MM.1S (cell line): ENCODE measurements around the gene TNF.
A peak's percentile ranks its signal among the peaks of the same experiment; 100 is the strongest.

Source experiments
- DNase-seq: peaks from one replicate; pipeline ENCODE4 v3.0.0-alpha.2; 2015
- H2AFZ ChIP-seq: fragments of 300-600 bp; sonication (generic); 2 replicates; pipeline ENCODE4 v1.6.0; 2016; ENCODE audit warnings: antibody characterized with exemption, low read length
- H3F3A ChIP-seq: fragments of 300-600 bp; sonication (generic); 2 replicates; pipeline ENCODE4 v1.6.1; 2016; ENCODE audit warnings: mild to moderate bottlenecking, antibody characterized with exemption, low read length, moderate library complexity, mixed read lengths; ENCODE audit not compliant: insufficient read depth
- H3K27ac ChIP-seq: fragments of 300-600 bp; sonication (generic); 2 replicates; pipeline ENCODE4 v1.5.1; 2016; ENCODE audit warnings: mild to moderate bottlenecking, low read length
- H3K27me3 ChIP-seq: fragments of 300-600 bp; sonication (generic); replicated peaks from 2 replicates; pipeline ENCODE4 v1.6.0; 2016; ENCODE audit warnings: low read length; ENCODE audit not compliant: insufficient read depth
- H3K36me3 ChIP-seq: fragments of 300-600 bp; sonication (generic); replicated peaks from 2 replicates; pipeline ENCODE4 v1.6.1; 2016; ENCODE audit warnings: mild to moderate bottlenecking, low read length, mixed read lengths; ENCODE audit not compliant: insufficient read depth
- H3K4me1 ChIP-seq: fragments of 300-600 bp; sonication (generic); 2 replicates; pipeline ENCODE4 v1.6.1; 2016; ENCODE audit warnings: low read length, mixed read lengths
- H3K4me2 ChIP-seq: fragments of 300-600 bp; sonication (generic); 2 replicates; pipeline ENCODE4 v1.6.0; 2016; ENCODE audit warnings: low read depth, low read length
- H3K4me3 ChIP-seq: fragments of 300-600 bp; sonication (generic); 2 replicates; pipeline ENCODE4 v1.5.1; 2016; ENCODE audit warnings: low read length, mixed read lengths
- H3K79me2 ChIP-seq: fragments of 300-600 bp; sonication (generic); 2 replicates; pipeline ENCODE4 v1.6.1; 2016; ENCODE audit warnings: mixed run types, low read length, mixed read lengths
- H3K9ac ChIP-seq: fragments of 300-600 bp; sonication (generic); 2 replicates; pipeline ENCODE4 v1.6.1; 2016; ENCODE audit warnings: low read length, mixed read lengths
- H3K9me2 ChIP-seq: fragments of 300-600 bp; sonication (generic); replicated peaks from 2 replicates; pipeline ENCODE4 v1.6.1; 2016; ENCODE audit warnings: mild to moderate bottlenecking, low read length, mixed read lengths; ENCODE audit not compliant: insufficient read depth
- H3K9me3 ChIP-seq: fragments of 300-600 bp; sonication (generic); replicated peaks from 2 replicates; pipeline ENCODE4 v1.6.1; 2016; ENCODE audit warnings: mild to moderate bottlenecking, low read length, mixed read lengths; ENCODE audit not compliant: insufficient read depth
- H4K20me1 ChIP-seq: fragments of 300-600 bp; sonication (generic); 2 replicates; pipeline ENCODE4 v1.6.1; 2016; ENCODE audit warnings: mild to moderate bottlenecking, low read length, moderate library complexity, mixed read lengths; ENCODE audit not compliant: insufficient read depth
- EZH2 ChIP-seq: fragments of 300-600 bp; sonication (generic); optimal IDR thresholded peaks from 2 replicates; pipeline ENCODE3; 2017; ENCODE audit warnings: low read depth, mild to moderate bottlenecking, antibody characterized with exemption, low read length, mixed read lengths
- EZH2phosphoT487 ChIP-seq: fragments of 300-600 bp; sonication (generic); IDR thresholded peaks from 2 replicates; pipeline ENCODE4 v1.6.1; 2018; ENCODE audit warnings: antibody characterized with exemption, low read length
- TF ChIP-seq, protein P1 (sequence below): fragments of 300-600 bp; sonication (generic); IDR thresholded peaks from 2 replicates; pipeline ENCODE4 v1.5.1; 2016; ENCODE audit warnings: antibody characterized with exemption, low read length, mixed read lengths

TNF gene

DNA sequence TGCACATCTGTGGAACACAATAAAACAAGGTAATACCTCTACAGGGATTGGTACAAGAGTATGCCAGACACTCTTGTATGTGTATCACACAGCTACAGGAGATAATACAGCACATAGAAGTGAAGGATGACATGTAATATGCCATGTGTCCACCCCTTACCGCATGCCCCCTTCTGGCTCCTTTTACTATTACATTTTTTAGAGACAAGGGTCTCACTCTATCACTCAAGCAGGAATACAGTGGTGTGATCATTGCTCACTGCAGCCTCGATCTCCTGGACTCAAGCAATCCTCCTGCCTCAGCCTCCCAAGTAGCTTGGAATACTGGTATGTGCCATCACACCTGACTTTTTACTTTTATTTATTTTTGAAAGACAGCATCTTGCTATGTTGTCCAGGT is 21.6 kb downstream of the TNF start:
- H3K27ac ChIP-seq: no peak overlapping the region
- no peak overlapping the region for H3K4me3 ChIP-seq
- H3K36me3 ChIP-seq: no peaks in the 10 kb centered on the region
- DNase-seq: peak; percentile 30
- no peaks in the 10 kb centered on the region for H4K20me1 ChIP-seq
- no peaks in the 10 kb centered on the region for H3K9me2 ChIP-seq
- H3K9ac ChIP-seq: no peak overlapping the region
- no peaks in the 10 kb centered on the region for H3K9me3 ChIP-seq
- H3F3A ChIP-seq: no peaks in the 10 kb centered on the region
- no peaks in the 10 kb centered on the region for H3K27me3 ChIP-seq
- H3K4me2 ChIP-seq: no peak overlapping the region
- TF ChIP-seq EZH2 (no peak), EZH2phosphoT487 (no peak)
- TF ChIP-seq, protein P1, sequence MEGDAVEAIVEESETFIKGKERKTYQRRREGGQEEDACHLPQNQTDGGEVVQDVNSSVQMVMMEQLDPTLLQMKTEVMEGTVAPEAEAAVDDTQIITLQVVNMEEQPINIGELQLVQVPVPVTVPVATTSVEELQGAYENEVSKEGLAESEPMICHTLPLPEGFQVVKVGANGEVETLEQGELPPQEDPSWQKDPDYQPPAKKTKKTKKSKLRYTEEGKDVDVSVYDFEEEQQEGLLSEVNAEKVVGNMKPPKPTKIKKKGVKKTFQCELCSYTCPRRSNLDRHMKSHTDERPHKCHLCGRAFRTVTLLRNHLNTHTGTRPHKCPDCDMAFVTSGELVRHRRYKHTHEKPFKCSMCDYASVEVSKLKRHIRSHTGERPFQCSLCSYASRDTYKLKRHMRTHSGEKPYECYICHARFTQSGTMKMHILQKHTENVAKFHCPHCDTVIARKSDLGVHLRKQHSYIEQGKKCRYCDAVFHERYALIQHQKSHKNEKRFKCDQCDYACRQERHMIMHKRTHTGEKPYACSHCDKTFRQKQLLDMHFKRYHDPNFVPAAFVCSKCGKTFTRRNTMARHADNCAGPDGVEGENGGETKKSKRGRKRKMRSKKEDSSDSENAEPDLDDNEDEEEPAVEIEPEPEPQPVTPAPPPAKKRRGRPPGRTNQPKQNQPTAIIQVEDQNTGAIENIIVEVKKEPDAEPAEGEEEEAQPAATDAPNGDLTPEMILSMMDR: peak; percentile 48
- H2AFZ ChIP-seq: no peak overlapping the region
- H3K4me1 ChIP-seq: no peaks in the 10 kb centered on the region
- no peaks in the 10 kb centered on the region for H3K79me2 ChIP-seq

DNA sequence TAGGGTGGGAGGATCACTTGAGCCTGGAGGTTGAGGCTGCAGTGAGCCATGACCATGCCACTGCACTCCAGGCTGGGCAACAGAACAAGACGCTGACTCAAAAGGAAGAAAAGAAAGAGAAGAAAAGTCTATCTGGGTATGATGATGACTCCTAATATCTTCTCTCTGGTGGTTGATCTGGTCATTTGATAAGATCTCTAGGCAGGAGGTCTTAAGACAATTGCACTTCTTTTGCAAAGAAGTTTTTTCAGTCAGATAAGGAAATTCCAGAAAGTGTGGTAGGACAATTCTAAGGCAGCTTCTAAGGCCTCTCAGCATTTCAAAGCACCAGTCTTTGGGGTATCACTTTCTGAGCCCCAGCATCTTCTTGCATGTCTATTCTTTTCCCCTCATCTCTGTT is 32.0 kb downstream of the TNF start:
- Histone ChIP-seq H3K9me2 (no peaks in the 10 kb centered on the region), H2AFZ (no peak overlapping the region), H3K4me1 (no peaks in the 10 kb centered on the region), H3K9ac (no peak overlapping the region), H3K4me2 (no peak overlapping the region), H4K20me1 (no peaks in the 10 kb centered on the region), H3K27me3 (no peaks in the 10 kb centered on the region), H3K9me3 (no peaks in the 10 kb centered on the region), H3F3A (no peaks in the 10 kb centered on the region), H3K79me2 (no peaks in the 10 kb centered on the region), H3K27ac (no peak overlapping the region), H3K4me3 (no peak overlapping the region), H3K36me3 (no peaks in the 10 kb centered on the region)
- TF ChIP-seq, protein P1: no peak
- TF ChIP-seq EZH2 (no peak), EZH2phosphoT487 (no peak)
- no peak for DNase-seq

DNA sequence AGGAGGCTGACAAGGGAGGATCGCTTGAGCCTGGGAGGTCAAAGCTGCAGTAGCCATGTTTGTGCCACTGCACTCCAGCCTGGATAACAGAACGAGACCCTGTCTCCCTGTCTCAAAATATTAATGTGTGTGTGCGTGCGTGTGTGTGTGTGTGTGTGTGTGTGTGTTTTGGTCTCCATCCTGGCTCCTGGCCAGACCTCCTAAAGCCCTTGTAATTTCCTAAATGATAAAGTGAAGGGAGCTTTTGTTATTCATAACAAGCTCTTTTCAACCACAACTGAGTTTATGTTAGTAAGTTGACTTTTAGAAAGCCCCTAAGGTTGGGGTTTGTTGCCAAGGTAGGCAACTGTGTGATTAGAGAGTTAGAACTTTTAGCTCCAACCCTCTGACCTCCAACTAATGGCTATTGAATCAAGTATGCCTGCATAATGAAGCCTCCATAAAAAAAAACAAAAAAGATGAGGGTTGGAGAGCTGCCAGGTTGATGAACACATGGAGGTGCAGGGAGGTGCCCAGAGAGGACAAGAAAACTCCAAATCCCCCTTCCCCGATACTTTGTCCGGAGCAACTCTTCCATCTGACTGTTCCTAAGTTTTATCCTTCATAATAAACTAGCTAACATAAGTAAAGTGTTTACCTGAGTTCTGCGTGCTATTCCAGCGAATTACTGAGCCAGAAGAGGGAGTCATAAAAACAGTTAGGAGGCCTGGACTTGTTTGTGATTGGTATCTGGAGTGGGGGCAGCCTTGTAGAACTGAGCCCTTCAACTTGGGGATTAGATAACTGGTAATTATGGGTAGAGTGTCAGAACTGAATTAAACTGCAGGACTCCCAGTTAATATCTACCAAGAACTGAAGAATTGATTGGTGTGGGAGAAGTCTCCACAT is 34.4 kb downstream of the TNF start:
- Histone ChIP-seq H3F3A (peaks cover 3% of the 10 kb centered on the region; the same call in 1 of the 2 replicates), H3K4me3 (no peak overlapping the region), H4K20me1 (no peaks in the 10 kb centered on the region), H3K79me2 (no peaks in the 10 kb centered on the region), H2AFZ (no peak overlapping the region), H3K9ac (no peak overlapping the region), H3K27me3 (no peaks in the 10 kb centered on the region), H3K27ac (no peak overlapping the region), H3K4me2 (no peak overlapping the region), H3K9me3 (no peaks in the 10 kb centered on the region), H3K4me1 (peaks cover 7% of the 10 kb centered on the region), H3K9me2 (no peaks in the 10 kb centered on the region), H3K36me3 (no peaks in the 10 kb centered on the region)
- DNase-seq: no peak
- TF ChIP-seq, protein P1: no peak
- TF ChIP-seq EZH2phosphoT487: no peak
